Measurements from ENCODE around the gene NUP133.
A peak's percentile ranks its signal among the peaks of the same experiment; 100 is the strongest.
"Not testable (repeated sequence)": the region's sequence is repeated elsewhere in the genome, so short reads cannot be mapped to it uniquely, and the experiment has no call there.

NUP133 gene

GRCh38 chr1:229523052-229523451 lies 14.9 kb upstream of the NUP133 start:
- Histone ChIP-seq H3K27ac (ENCODE audit: low read depth, low read length) (no peak overlapping the region), H3K4me3 (ENCODE audit: low read length) (no peak overlapping the region), H3K27me3 (ENCODE audit: control insufficient read depth, low read length) (no peaks in the 10 kb centered on the region), H3K4me2 (ENCODE audit: low read length) (no peak overlapping the region), H3K4me1 (ENCODE audit: control insufficient read depth, low read length) (no peaks in the 10 kb centered on the region), H3K9me3 (ENCODE audit: control insufficient read depth, insufficient read depth, low read length) (no peaks in the 10 kb centered on the region), H4K20me1 (ENCODE audit: control insufficient read depth, insufficient read depth, low read depth, low read length) (no peaks in the 10 kb centered on the region), H3F3A (ENCODE audit: control insufficient read depth, insufficient read depth) (0 out of 2 replicates have a peak, but pooled peaks cover 7% of the 10 kb centered on the region), H3K36me3 (ENCODE audit: control insufficient read depth, low read length) (peaks cover 32% of the 10 kb centered on the region), H3K79me2 (ENCODE audit: control insufficient read depth, low read length) (no peaks in the 10 kb centered on the region), H3K9me2 (replicated peaks; ENCODE audit: control insufficient read depth, low read length) (no peaks in the 10 kb centered on the region)
- TF ChIP-seq, protein P1, sequence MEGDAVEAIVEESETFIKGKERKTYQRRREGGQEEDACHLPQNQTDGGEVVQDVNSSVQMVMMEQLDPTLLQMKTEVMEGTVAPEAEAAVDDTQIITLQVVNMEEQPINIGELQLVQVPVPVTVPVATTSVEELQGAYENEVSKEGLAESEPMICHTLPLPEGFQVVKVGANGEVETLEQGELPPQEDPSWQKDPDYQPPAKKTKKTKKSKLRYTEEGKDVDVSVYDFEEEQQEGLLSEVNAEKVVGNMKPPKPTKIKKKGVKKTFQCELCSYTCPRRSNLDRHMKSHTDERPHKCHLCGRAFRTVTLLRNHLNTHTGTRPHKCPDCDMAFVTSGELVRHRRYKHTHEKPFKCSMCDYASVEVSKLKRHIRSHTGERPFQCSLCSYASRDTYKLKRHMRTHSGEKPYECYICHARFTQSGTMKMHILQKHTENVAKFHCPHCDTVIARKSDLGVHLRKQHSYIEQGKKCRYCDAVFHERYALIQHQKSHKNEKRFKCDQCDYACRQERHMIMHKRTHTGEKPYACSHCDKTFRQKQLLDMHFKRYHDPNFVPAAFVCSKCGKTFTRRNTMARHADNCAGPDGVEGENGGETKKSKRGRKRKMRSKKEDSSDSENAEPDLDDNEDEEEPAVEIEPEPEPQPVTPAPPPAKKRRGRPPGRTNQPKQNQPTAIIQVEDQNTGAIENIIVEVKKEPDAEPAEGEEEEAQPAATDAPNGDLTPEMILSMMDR (IDR thresholded peaks at IDR 0.05; ENCODE audit: low read depth, low read length, poor library complexity, severe bottlenecking), result no peak
- no peak for TF ChIP-seq EZH2phosphoT487 (IDR thresholded peaks at IDR 0.05; ENCODE audit: borderline replicate concordance, low read length)

DNA sequence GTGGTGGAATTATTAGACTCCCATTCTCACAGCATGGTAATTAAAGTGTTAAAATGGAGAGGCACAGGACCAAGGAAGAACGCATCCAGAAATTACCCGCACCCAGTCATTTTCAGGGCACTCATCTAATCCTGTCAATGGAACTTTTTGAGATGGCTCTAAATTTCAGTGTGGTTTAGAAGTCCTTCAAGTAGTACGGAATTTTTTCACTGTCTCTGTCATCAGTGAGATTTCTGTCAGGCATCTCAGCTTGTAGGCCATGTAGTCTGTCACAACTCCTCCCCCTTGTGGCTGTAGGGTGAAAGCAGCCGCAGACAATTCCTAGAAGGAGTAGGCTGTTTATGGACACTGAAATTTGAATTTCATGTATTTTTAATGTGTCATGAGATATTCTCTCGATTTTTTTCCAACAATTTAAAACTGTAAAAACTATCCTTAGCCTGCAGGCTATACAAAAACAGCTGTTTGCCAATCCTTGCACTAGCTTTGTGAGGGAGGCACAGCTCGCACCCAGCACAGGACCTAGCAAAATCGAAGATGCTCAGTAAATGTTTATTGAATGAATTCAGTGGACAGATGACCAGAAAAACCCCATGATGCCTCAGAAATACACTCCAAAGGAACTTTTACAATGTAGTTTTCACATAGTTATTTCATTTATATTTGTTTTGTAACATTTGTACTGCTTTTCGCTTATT lies 6.6 kb upstream of the NUP133 start:
- TF ChIP-seq EZH2phosphoT487 (IDR thresholded peaks at IDR 0.05; ENCODE audit: borderline replicate concordance, low read length), result no peak
- TF ChIP-seq, protein P1 (IDR thresholded peaks at IDR 0.05; ENCODE audit: low read depth, low read length, poor library complexity, severe bottlenecking), result peak; percentile 89
- H3K36me3 ChIP-seq (ENCODE audit: control insufficient read depth, low read length), result peaks cover 4% of the 10 kb centered on the region; the same call in 1 of the 2 replicates
- H3K27ac ChIP-seq (ENCODE audit: low read depth, low read length), result no peak overlapping the region
- H3K4me1 ChIP-seq (ENCODE audit: control insufficient read depth, low read length), result peaks cover 33% of the 10 kb centered on the region
- no peaks in the 10 kb centered on the region for H3K79me2 ChIP-seq (ENCODE audit: control insufficient read depth, low read length)
- no peaks in the 10 kb centered on the region for H3K9me2 ChIP-seq (replicated peaks; ENCODE audit: control insufficient read depth, low read length)
- no peaks in the 10 kb centered on the region for H3K9me3 ChIP-seq (ENCODE audit: control insufficient read depth, insufficient read depth, low read length)
- H3K4me2 ChIP-seq (ENCODE audit: low read length), result no peak overlapping the region
- no peaks in the 10 kb centered on the region for H4K20me1 ChIP-seq (ENCODE audit: control insufficient read depth, insufficient read depth, low read depth, low read length)
- no peak overlapping the region for H3K4me3 ChIP-seq (ENCODE audit: low read length)
- H3F3A ChIP-seq (ENCODE audit: control insufficient read depth, insufficient read depth), result peaks cover 15% of the 10 kb centered on the region
- no peaks in the 10 kb centered on the region for H3K27me3 ChIP-seq (ENCODE audit: control insufficient read depth, low read length)

GRCh38 chr1:229511625-229512024 lies 3.5 kb upstream of the NUP133 start:
- Histone ChIP-seq H3K79me2 (ENCODE audit: control insufficient read depth, low read length) (peaks cover 15% of the 10 kb centered on the region), H3K4me2 (ENCODE audit: low read length) (peak overlapping the region; percentile 25), H3K4me1 (ENCODE audit: control insufficient read depth, low read length) (peaks cover 54% of the 10 kb centered on the region)
- not testable (repeated sequence) for H3K36me3 ChIP-seq (ENCODE audit: control insufficient read depth, low read length); H3K9me3 ChIP-seq (ENCODE audit: control insufficient read depth, insufficient read depth, low read length); H4K20me1 ChIP-seq (ENCODE audit: control insufficient read depth, insufficient read depth, low read depth, low read length); H3K27me3 ChIP-seq (ENCODE audit: control insufficient read depth, low read length); H3K9me2 ChIP-seq (replicated peaks; ENCODE audit: control insufficient read depth, low read length); H3K4me3 ChIP-seq (ENCODE audit: low read length); H3F3A ChIP-seq (ENCODE audit: control insufficient read depth, insufficient read depth); H3K27ac ChIP-seq (ENCODE audit: low read depth, low read length)

- H3K4me3 ChIP-seq (ENCODE audit: low read length); H3K9me3 ChIP-seq (ENCODE audit: control insufficient read depth, insufficient read depth, low read length); H3K27ac ChIP-seq (ENCODE audit: low read depth, low read length); H4K20me1 ChIP-seq (ENCODE audit: control insufficient read depth, insufficient read depth, low read depth, low read length); H3K27me3 ChIP-seq (ENCODE audit: control insufficient read depth, low read length); H3K9me2 ChIP-seq (replicated peaks; ENCODE audit: control insufficient read depth, low read length); H3K36me3 ChIP-seq (ENCODE audit: control insufficient read depth, low read length); H3F3A ChIP-seq (ENCODE audit: control insufficient read depth, insufficient read depth): not testable (repeated sequence)
- Histone ChIP-seq H3K4me2 (ENCODE audit: low read length) (peak overlapping the region; percentile 25), H3K4me1 (ENCODE audit: control insufficient read depth, low read length) (peaks cover 56% of the 10 kb centered on the region), H3K79me2 (ENCODE audit: control insufficient read depth, low read length) (peaks cover 19% of the 10 kb centered on the region)
Measured at GRCh38 chr1:229511201-229511600, 3.1 kb upstream of the NUP133 start.

Measured in DOHH2 (cell line).